H54 (cell line): ENCODE measurements around the gene CYP2A6.

ENCODE experiments used
- DNase-seq: peaks from one replicate; pipeline ENCODE4 v3.0.0; 2011; ENCODE audit warnings: low spot score, mixed read lengths; ENCODE audit not compliant: insufficient read length
- FAIRE-seq: peaks from 3 replicates; lab custom pipeline; 2011; peaks lifted over from hg19 to GRCh38; lab: Jason Lieb, UNC
- POLR2A ChIP-seq: IDR thresholded peaks from 2 replicates; pipeline ENCODE4 v1.6.1; 2011; ENCODE audit warnings: low read depth, mild to moderate bottlenecking, low read length

Gene CYP2A6

GRCh38 chr19:40797166-40797962 is 52.9 kb downstream of the CYP2A6 start:
- DNase-seq (no peak), FAIRE-seq (no peak)
- no peak for TF ChIP-seq POLR2A
